Measurements from ENCODE around the gene TMEM35B.

- TF ChIP-seq GATA2 (IDR thresholded peaks at IDR 0.05; ENCODE audit: low read depth, low read length), result no peak
- TF ChIP-seq GATA3 (IDR thresholded peaks at IDR 0.05; ENCODE audit: low read depth, low read length), result no peak
These were observed 9.7 kb upstream of the TMEM35B start for GRCh38 chr1:34994878-34995277.
